Aortic smooth muscle cell (primary cell): ENCODE measurements around the gene CDH12. TPM values are rescaled to one million over a fixed set of nuclear protein-coding genes. Genes with fewer than 3 reads are reported as not detected.

Experiments used
- total RNA-seq: library from RNA; depleted of rRNA; stranded (reverse); fragments of >200 nt; gene quantifications from 2 replicates; pipeline ENCODE4 v1.2.3, GENCODE V29; 2014

The CDH12 gene
- total RNA-seq = not detected in 2 replicates

GRCh38 chr5:22852807-22853660 is at the start of gene CDH12:
Gene CDH12, minus strand, starts transcription at chr5:22853344.

